Measurements from ENCODE around the gene F7. TPM values are rescaled to one million over a fixed set of nuclear protein-coding genes. Genes with fewer than 3 reads are reported as not detected.

The F7 gene
- total RNA-seq, 1 experiment from 2014 or later: 0.26 TPM

DNA sequence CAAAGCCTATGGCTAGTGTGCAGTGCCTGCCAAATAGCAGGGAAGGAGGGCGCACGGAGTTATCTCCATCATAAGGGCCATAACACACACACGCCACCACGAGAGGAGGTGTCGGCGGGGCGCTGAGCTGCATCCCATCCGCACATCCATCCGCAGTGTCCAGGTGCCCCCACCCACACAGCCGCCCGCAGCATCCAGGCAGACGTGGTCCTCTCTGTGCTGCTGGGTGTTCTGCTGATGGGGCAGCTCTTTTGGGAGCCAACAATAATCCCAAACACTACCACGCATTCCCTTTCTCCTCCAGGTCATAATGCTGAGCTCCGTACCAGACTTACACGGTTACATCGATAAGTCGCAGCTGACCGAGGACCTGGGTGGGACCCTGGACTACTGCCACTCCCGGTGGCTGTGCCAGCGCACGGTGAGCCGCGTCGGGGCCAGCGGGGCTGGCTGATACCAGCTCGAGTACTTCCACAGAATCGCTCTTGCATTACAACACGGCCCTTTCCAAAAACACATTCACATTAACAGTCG lies 41.5 kb upstream of the F7 start:
- DNase-seq (ENCODE audit: low spot score): no peak
- ChIA-PET POLR2A (no interaction called here), CTCF (interaction anchor here (1.0 to 2.5 kb wide), 2 partner anchors 22 to 35 kb away, joined by 3 to 9 read pairs; no protein-coding TSS in a partner anchor)

GRCh38 chr13:113064534-113065405 lies 40.8 kb upstream of the F7 start:
- peaks cover 3% of the 10 kb centered on the region for H3K36me3 Mint-ChIP-seq
- DNase-seq (ENCODE audit: low spot score) (no peak), ATAC-seq (no peak)
- H3K27ac Mint-ChIP-seq: peak overlapping the region; percentile 70; the same call in 1 of the 2 replicates
- TF ChIP-seq ESRRA (CRISPR knock-in tag; IDR thresholded peaks at IDR 0.05; ENCODE audit: borderline replicate concordance) (no peak), GTF2I (CRISPR knock-in tag; conservative IDR thresholded peaks at IDR 0.05) (no peak), NFYB (CRISPR knock-in tag; conservative IDR thresholded peaks at IDR 0.05; ENCODE audit: low read depth) (no peak), IRF1 (CRISPR knock-in tag; IDR thresholded peaks at IDR 0.05) (no peak), MXD4 (CRISPR knock-in tag; IDR thresholded peaks at IDR 0.05; ENCODE audit: borderline replicate concordance) (no peak), AFF4 (CRISPR knock-in tag; IDR thresholded peaks at IDR 0.05; ENCODE audit: borderline replicate concordance) (no peak), E2F1 (CRISPR knock-in tag; IDR thresholded peaks at IDR 0.05) (no peak), JAZF1 (CRISPR knock-in tag; IDR thresholded peaks at IDR 0.05) (no peak), ZNF317 (CRISPR knock-in tag; IDR thresholded peaks at IDR 0.05; ENCODE audit: borderline replicate concordance, low read depth) (no peak)
- TF ChIP-seq, protein P1, sequence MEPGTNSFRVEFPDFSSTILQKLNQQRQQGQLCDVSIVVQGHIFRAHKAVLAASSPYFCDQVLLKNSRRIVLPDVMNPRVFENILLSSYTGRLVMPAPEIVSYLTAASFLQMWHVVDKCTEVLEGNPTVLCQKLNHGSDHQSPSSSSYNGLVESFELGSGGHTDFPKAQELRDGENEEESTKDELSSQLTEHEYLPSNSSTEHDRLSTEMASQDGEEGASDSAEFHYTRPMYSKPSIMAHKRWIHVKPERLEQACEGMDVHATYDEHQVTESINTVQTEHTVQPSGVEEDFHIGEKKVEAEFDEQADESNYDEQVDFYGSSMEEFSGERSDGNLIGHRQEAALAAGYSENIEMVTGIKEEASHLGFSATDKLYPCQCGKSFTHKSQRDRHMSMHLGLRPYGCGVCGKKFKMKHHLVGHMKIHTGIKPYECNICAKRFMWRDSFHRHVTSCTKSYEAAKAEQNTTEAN (CRISPR knock-in tag; IDR thresholded peaks at IDR 0.05): no peak
- TF ChIP-seq, protein P2, sequence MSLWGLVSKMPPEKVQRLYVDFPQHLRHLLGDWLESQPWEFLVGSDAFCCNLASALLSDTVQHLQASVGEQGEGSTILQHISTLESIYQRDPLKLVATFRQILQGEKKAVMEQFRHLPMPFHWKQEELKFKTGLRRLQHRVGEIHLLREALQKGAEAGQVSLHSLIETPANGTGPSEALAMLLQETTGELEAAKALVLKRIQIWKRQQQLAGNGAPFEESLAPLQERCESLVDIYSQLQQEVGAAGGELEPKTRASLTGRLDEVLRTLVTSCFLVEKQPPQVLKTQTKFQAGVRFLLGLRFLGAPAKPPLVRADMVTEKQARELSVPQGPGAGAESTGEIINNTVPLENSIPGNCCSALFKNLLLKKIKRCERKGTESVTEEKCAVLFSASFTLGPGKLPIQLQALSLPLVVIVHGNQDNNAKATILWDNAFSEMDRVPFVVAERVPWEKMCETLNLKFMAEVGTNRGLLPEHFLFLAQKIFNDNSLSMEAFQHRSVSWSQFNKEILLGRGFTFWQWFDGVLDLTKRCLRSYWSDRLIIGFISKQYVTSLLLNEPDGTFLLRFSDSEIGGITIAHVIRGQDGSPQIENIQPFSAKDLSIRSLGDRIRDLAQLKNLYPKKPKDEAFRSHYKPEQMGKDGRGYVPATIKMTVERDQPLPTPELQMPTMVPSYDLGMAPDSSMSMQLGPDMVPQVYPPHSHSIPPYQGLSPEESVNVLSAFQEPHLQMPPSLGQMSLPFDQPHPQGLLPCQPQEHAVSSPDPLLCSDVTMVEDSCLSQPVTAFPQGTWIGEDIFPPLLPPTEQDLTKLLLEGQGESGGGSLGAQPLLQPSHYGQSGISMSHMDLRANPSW (CRISPR knock-in tag; conservative IDR thresholded peaks at IDR 0.05; ENCODE audit: low read depth): no peak
- H3K27me3 Mint-ChIP-seq (ENCODE audit: low read depth): no peaks in the 10 kb centered on the region
- no peak overlapping the region for H3K4me3 Mint-ChIP-seq
- POLR2A ChIA-PET: no interaction called here
- H3K9me3 Mint-ChIP-seq: no peaks in the 10 kb centered on the region
- CTCF ChIA-PET: interaction anchor here (1.0 to 2.5 kb wide), 2 partner anchors 21 to 36 kb away, joined by 3 to 9 read pairs; no protein-coding TSS in a partner anchor
- H3K4me1 Mint-ChIP-seq: peaks cover 3% of the 10 kb centered on the region; the same call in 1 of the 2 replicates

More for the DNA sequence above, 41.5 kb upstream of the F7 start:
- Mint-ChIP-seq H3K9me3 (no peaks in the 10 kb centered on the region), H3K4me1 (peaks cover 3% of the 10 kb centered on the region; the same call in 1 of the 2 replicates), H3K4me3 (no peak overlapping the region), H3K27me3 (ENCODE audit: low read depth) (no peaks in the 10 kb centered on the region), H3K27ac (peak overlapping the region; percentile 55; the same call in 1 of the 2 replicates), H3K36me3 (peaks cover 3% of the 10 kb centered on the region)
- TF ChIP-seq, protein P3, sequence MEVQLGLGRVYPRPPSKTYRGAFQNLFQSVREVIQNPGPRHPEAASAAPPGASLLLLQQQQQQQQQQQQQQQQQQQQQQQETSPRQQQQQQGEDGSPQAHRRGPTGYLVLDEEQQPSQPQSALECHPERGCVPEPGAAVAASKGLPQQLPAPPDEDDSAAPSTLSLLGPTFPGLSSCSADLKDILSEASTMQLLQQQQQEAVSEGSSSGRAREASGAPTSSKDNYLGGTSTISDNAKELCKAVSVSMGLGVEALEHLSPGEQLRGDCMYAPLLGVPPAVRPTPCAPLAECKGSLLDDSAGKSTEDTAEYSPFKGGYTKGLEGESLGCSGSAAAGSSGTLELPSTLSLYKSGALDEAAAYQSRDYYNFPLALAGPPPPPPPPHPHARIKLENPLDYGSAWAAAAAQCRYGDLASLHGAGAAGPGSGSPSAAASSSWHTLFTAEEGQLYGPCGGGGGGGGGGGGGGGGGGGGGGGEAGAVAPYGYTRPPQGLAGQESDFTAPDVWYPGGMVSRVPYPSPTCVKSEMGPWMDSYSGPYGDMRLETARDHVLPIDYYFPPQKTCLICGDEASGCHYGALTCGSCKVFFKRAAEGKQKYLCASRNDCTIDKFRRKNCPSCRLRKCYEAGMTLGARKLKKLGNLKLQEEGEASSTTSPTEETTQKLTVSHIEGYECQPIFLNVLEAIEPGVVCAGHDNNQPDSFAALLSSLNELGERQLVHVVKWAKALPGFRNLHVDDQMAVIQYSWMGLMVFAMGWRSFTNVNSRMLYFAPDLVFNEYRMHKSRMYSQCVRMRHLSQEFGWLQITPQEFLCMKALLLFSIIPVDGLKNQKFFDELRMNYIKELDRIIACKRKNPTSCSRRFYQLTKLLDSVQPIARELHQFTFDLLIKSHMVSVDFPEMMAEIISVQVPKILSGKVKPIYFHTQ (CRISPR knock-in tag; IDR thresholded peaks at IDR 0.05): no peak
- no peak for ATAC-seq

All from WTC11 (cell line).